Keratinocyte (primary cell): ENCODE results near the gene HOXB9. TPM values are rescaled to one million over a fixed set of nuclear protein-coding genes. Genes with fewer than 3 reads are reported as not detected.

Experiments used
- DNase-seq: peaks from one replicate; pipeline ENCODE4 v3.0.0-alpha.2; 2011; ENCODE audit warnings: low read depth, missing footprints, low spot score
- FAIRE-seq: peaks from 2 replicates; lab custom pipeline; 2011; peaks lifted over from hg19 to GRCh38; lab: Jason Lieb, UNC
- H2AFZ ChIP-seq: 2 replicates; pipeline ENCODE4 v1.6.0; 2012; ENCODE audit warnings: low read length, control low read depth, inconsistent platforms; ENCODE audit not compliant: control insufficient read depth
- H3K27ac ChIP-seq: 2 replicates; pipeline ENCODE4 v1.5.1; 2011; ENCODE audit warnings: low read length; ENCODE audit not compliant: control insufficient read depth, insufficient read depth
- H3K27me3 ChIP-seq: 3 replicates; pipeline ENCODE4 v1.6.0; 2011; ENCODE audit warnings: low read length; ENCODE audit not compliant: control insufficient read depth, insufficient read depth; ENCODE audit errors: extremely low read depth
- H3K36me3 ChIP-seq, 2 experiments: 2 replicates in 1 of 2; 3 replicates in 1 of 2; pipeline ENCODE4 v1.5.1; 2011; ENCODE audit warnings: low read length in 2 of 2, mild to moderate bottlenecking in 1 of 2; ENCODE audit not compliant: control insufficient read depth in 2 of 2, insufficient read depth in 2 of 2; ENCODE audit errors: extremely low read depth in 1 of 2
- H3K4me1 ChIP-seq: 3 replicates; pipeline ENCODE4 v1.5.1; 2011; ENCODE audit warnings: low read length; ENCODE audit not compliant: control insufficient read depth, insufficient read depth; ENCODE audit errors: extremely low read depth
- H3K4me2 ChIP-seq: 3 replicates; pipeline ENCODE4 v1.6.0; 2011; ENCODE audit warnings: low read depth, low read length; ENCODE audit not compliant: control insufficient read depth, insufficient read depth; ENCODE audit errors: extremely low read depth
- H3K4me3 ChIP-seq, 3 experiments: fragments of 200-600 bp in 1 of 3; sonication (generic) in 1 of 3; 2 replicates in 2 of 3; 3 replicates in 1 of 3; pipeline ENCODE4 v1.5.1; 2011 to 2016; ENCODE audit warnings: low read length in 3 of 3, mild to moderate bottlenecking in 3 of 3, control low read depth in 2 of 3, inconsistent platforms in 1 of 3, low read depth in 1 of 3, mixed read lengths in 1 of 3, mixed run types in 1 of 3, moderate library complexity in 1 of 3; ENCODE audit not compliant: control insufficient read depth in 2 of 3, insufficient read depth in 2 of 3; ENCODE audit errors: extremely low read depth in 1 of 3
- H3K79me2 ChIP-seq: 2 replicates; pipeline ENCODE4 v1.6.0; 2012; ENCODE audit warnings: low read length; ENCODE audit not compliant: control insufficient read depth, insufficient read depth
- H3K9ac ChIP-seq: 3 replicates; pipeline ENCODE4 v1.6.0; 2011; ENCODE audit warnings: low read length; ENCODE audit not compliant: control insufficient read depth, insufficient read depth; ENCODE audit errors: extremely low read depth
- H3K9me1 ChIP-seq: 3 replicates; pipeline ENCODE4 v1.6.0; 2011; ENCODE audit warnings: low read length; ENCODE audit not compliant: control insufficient read depth, insufficient read depth; ENCODE audit errors: extremely low read depth
- H3K9me3 ChIP-seq: 2 replicates; pipeline ENCODE4 v1.5.1; 2012; ENCODE audit warnings: low read depth, low read length; ENCODE audit not compliant: control insufficient read depth
- H4K20me1 ChIP-seq: 3 replicates; pipeline ENCODE4 v1.6.0; 2011; ENCODE audit warnings: low read length; ENCODE audit not compliant: control insufficient read depth, insufficient read depth; ENCODE audit errors: extremely low read depth
- EZH2 ChIP-seq: IDR thresholded peaks from one replicate; pipeline ENCODE4 v1.6.1; 2012; ENCODE audit warnings: inconsistent platforms, mild to moderate bottlenecking, low read length, moderate library complexity
- dilution Hi-C: fragments of 300-500 bp; cut with MboI; formaldehyde crosslinking; loops from one replicate; pipeline ENCODE4 v1.7.0; 2020; ENCODE audit warnings: low sequenced_read_pairs; ENCODE audit not compliant: extremely low pct_ligation_motif_present
- polyA plus RNA-seq, 5 experiments: library from polyadenylated mRNA; depleted of rRNA in 3 of 5; stranded (reverse) in 3 of 5; stranded (forward) in 1 of 5; unstranded in 1 of 5; fragments of >200 nt; gene quantifications; 1 replicate in 1 of 5; 2 replicates in 3 of 5; 3 replicates in 1 of 5; pipeline versions ENCODE4 v1.2.1 to v1.2.3, GENCODE V29; 2011 to 2012; ENCODE audit warnings: missing spikeins in 2 of 5, low read depth in 1 of 5, low replicate concordance in 1 of 5
- TF ChIP-seq, protein P1 (sequence below), 3 experiments: IDR thresholded peaks in 1 of 3; conservative IDR thresholded peaks in 1 of 3; optimal IDR thresholded peaks in 1 of 3; 2 replicates in 2 of 3; 3 replicates in 1 of 3; pipeline versions ENCODE3 to v1.5.1; 2011; ENCODE audit warnings: low read length in 3 of 3, mild to moderate bottlenecking in 3 of 3, moderate library complexity in 2 of 3, control low read depth in 1 of 3, inconsistent platforms in 1 of 3; ENCODE audit not compliant: insufficient read depth in 2 of 3; ENCODE audit errors: extremely low read depth in 1 of 3

The HOXB9 gene
- polyA plus RNA-seq, 1 donor (not counting 4 experiments of a cell fraction or from before 2014, with no cell fraction given) = 0.03 TPM

DNA sequence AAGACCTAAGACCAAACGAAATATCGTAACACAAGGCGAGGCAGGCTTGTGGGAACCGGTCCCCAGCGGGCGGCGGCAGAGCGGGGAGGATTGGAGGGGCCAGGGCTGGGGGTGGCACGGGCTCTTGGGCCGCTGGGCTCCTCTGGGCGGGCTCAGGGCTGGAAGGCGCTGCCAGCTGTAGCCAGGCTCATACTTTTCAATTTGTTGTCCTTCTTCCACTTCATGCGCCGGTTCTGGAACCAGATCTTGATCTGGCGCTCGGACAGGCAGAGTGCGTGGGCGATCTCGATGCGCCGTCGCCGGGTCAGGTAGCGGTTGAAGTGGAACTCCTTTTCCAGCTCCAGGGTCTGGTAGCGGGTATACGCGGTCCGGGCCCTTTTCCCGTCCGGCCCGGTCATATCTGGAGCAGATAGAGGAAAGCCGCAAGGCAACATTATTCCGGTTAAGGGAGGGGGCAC is 34.1 kb downstream of the HOXB9 start:
- dilution Hi-C loops = no loop called here
- no peaks in the 10 kb centered on the region for H3K79me2 ChIP-seq
- peaks cover 14% of the 10 kb centered on the region for H3K4me1 ChIP-seq
- no peak for TF ChIP-seq EZH2
- TF ChIP-seq, protein P1, sequence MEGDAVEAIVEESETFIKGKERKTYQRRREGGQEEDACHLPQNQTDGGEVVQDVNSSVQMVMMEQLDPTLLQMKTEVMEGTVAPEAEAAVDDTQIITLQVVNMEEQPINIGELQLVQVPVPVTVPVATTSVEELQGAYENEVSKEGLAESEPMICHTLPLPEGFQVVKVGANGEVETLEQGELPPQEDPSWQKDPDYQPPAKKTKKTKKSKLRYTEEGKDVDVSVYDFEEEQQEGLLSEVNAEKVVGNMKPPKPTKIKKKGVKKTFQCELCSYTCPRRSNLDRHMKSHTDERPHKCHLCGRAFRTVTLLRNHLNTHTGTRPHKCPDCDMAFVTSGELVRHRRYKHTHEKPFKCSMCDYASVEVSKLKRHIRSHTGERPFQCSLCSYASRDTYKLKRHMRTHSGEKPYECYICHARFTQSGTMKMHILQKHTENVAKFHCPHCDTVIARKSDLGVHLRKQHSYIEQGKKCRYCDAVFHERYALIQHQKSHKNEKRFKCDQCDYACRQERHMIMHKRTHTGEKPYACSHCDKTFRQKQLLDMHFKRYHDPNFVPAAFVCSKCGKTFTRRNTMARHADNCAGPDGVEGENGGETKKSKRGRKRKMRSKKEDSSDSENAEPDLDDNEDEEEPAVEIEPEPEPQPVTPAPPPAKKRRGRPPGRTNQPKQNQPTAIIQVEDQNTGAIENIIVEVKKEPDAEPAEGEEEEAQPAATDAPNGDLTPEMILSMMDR (optimal IDR thresholded peaks at IDR 0.05 in 1 of 3, IDR thresholded peaks at IDR 0.05 in 1 of 3, conservative IDR thresholded peaks at IDR 0.05 in 1 of 3; ENCODE audit: extremely low read depth in 1 of 3, insufficient read depth in 2 of 3, low read length in 3 of 3) = no peak
- H3K27me3 ChIP-seq = peaks cover 77% of the 10 kb centered on the region
- no peak overlapping the region for H2AFZ ChIP-seq
- H3K4me2 ChIP-seq = no peak overlapping the region
- FAIRE-seq (no peak), DNase-seq (no peak)
- H3K9me3 ChIP-seq = no peaks in the 10 kb centered on the region
- no peaks in the 10 kb centered on the region for H4K20me1 ChIP-seq
- no peak overlapping the region for H3K27ac ChIP-seq
- H3K4me3 ChIP-seq = no peak overlapping the region
- no peak overlapping the region for H3K9ac ChIP-seq
- no peaks in the 10 kb centered on the region for H3K9me1 ChIP-seq
- H3K36me3 ChIP-seq = peaks cover 0 to 4% of the 10 kb centered on the region in 2 experiments

DNA sequence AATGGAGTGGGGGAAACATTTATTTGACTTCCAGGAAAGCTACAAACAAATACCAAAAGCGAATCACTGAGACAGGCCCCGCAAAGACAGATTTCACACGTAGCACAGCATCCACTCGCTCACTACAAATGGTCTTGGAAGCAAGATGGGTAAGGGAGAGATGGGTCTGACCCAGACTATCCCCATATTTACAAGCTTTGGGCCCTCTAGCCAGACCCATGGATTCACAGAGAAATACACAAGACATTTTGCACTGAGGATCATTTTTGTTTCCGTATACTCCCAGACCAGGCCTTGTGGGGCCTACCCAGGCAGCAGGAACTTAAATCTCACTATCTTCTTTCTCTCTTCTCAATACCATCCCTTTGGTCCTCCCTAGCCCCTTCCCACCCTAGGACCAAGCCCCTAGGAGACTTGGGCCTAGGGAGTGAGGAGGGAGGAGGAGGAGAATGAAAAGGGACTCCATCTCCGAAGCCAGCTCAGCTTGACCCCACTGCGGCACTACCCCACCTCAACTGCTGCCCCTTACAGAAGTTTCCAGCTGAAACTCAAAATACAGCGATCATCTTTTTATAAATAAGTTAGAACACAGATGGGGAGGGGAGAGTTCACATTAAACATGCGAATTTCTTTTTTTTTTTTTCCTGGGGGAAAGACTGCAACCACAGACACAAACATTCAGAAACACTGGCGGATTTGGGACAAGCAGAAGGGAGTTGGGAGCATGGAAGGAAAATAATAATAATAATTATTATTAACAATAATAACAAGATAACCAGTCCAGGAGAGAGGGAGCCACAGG is 34.7 kb downstream of the HOXB9 start:
- peaks cover 77% of the 10 kb centered on the region for H3K27me3 ChIP-seq
- H3K4me3 ChIP-seq = no peak overlapping the region
- no peak overlapping the region for H3K9ac ChIP-seq

More for the DNA sequence above, 34.7 kb downstream of the HOXB9 start:
- Histone ChIP-seq H3K9me1 (no peaks in the 10 kb centered on the region), H4K20me1 (no peaks in the 10 kb centered on the region), H3K4me2 (no peak overlapping the region), H3K4me1 (peaks cover 11% of the 10 kb centered on the region), H3K36me3 (peaks cover 0 to 4% of the 10 kb centered on the region in 2 experiments), H3K79me2 (no peaks in the 10 kb centered on the region), H3K27ac (no peak overlapping the region), H2AFZ (no peak overlapping the region), H3K9me3 (no peaks in the 10 kb centered on the region)
- FAIRE-seq = no peak
- dilution Hi-C loops = no loop called here
- TF ChIP-seq, protein P1 (optimal IDR thresholded peaks at IDR 0.05 in 1 of 3, IDR thresholded peaks at IDR 0.05 in 1 of 3, conservative IDR thresholded peaks at IDR 0.05 in 1 of 3; ENCODE audit: extremely low read depth in 1 of 3, insufficient read depth in 2 of 3, low read length in 3 of 3) = no peak
- TF ChIP-seq EZH2 = no peak
- no peak for DNase-seq
